ENCODE measurements around the gene RSF1.

RSF1 gene

GRCh38 chr11:77761491-77761890 lies 59.0 kb downstream of the RSF1 start:
- Histone ChIP-seq H4K8ac (ENCODE audit: low read depth, low read length) (no peak overlapping the region), H2BK5ac (ENCODE audit: low read length) (no peak overlapping the region), H3K4ac (ENCODE audit: low read length) (no peak overlapping the region), H2BK120ac (ENCODE audit: low read depth, low read length) (no peak overlapping the region), H3K9ac (ENCODE audit: low read depth, low read length, poor library complexity) (no peak overlapping the region), H3K27ac (replicated peaks; ENCODE audit: low read length) (no peak overlapping the region), H3K23ac (ENCODE audit: low read depth, low read length, poor library complexity) (no peak overlapping the region), H3K27me3 (ENCODE audit: control insufficient read depth in 3 of 3, insufficient read depth in 3 of 3, low read depth in 1 of 3, low read length in 3 of 3) (no peaks in the 10 kb centered on the region), H3K79me1 (ENCODE audit: low read depth, low read length) (peaks cover 6% of the 10 kb centered on the region), H2BK15ac (ENCODE audit: low read length) (no peak overlapping the region), H2AFZ (ENCODE audit: low read length) (no peak overlapping the region), H3K18ac (ENCODE audit: low read length) (no peak overlapping the region), H4K91ac (ENCODE audit: low read depth, low read length, poor library complexity) (no peak overlapping the region), H3K14ac (ENCODE audit: low read length) (no peak overlapping the region), H3K36me3 (replicated peaks in 1 of 2; ENCODE audit: control insufficient read depth in 2 of 2, insufficient read depth in 2 of 2, low read length in 2 of 2) (peaks cover 9 to 73% of the 10 kb centered on the region in 2 donors), H3K9me3 (replicated peaks in 1 of 2; ENCODE audit: control insufficient read depth in 2 of 2, insufficient read depth in 1 of 2, low read depth in 1 of 2, low read length in 2 of 2) (peaks cover 0 to 5% of the 10 kb centered on the region in 2 donors), H2BK12ac (ENCODE audit: low read length) (no peak overlapping the region), H2AK5ac (ENCODE audit: low read depth, low read length) (no peak overlapping the region), H3K4me3 (ENCODE audit: low read length in 2 of 2) (no peak overlapping the region), H3K4me2 (ENCODE audit: insufficient read depth, low read length, poor library complexity, severe bottlenecking) (no peak overlapping the region), H3K4me1 (ENCODE audit: control insufficient read depth in 2 of 2, insufficient read depth in 1 of 2, low read depth in 1 of 2, low read length in 2 of 2) (peaks cover 0 to 2% of the 10 kb centered on the region in 2 donors)
- no CpG with 5 or more reads among the region's 3 CpGs for WGBS, 2 donors (ENCODE audit: extremely low coverage in 2 of 2, insufficient read length in 2 of 2, insufficient replicate concordance in 1 of 2)
- no peak for DNase-seq (ENCODE audit: low spot score)

DNA sequence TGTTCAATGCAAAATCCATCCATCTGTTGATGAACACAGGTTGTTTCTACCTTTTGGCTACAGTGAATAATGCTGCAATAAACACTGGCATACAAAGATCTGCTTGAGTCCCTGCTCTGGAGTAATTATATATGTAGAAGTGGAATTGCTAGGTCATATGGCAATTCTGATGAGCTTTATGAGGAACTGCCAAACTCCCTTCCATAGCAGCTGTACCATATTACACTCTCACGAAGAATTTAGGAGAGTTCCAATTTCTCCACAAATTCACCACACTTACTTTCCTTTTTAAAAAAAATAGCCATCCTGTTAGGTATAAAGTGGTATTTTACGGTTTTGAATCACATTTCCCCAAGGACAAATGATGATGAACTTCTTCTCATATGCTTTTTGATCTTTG lies 62.2 kb downstream of the RSF1 start:
- Histone ChIP-seq H4K91ac (ENCODE audit: low read depth, low read length, poor library complexity) (no peak overlapping the region), H3K18ac (ENCODE audit: low read length) (no peak overlapping the region), H2BK12ac (ENCODE audit: low read length) (no peak overlapping the region), H3K27me3 (ENCODE audit: control insufficient read depth in 3 of 3, insufficient read depth in 3 of 3, low read depth in 1 of 3, low read length in 3 of 3) (no peaks in the 10 kb centered on the region), H3K14ac (ENCODE audit: low read length) (no peak overlapping the region), H2BK15ac (ENCODE audit: low read length) (no peak overlapping the region), H3K9me3 (replicated peaks in 1 of 2; ENCODE audit: control insufficient read depth in 2 of 2, insufficient read depth in 1 of 2, low read depth in 1 of 2, low read length in 2 of 2) (no peaks in the 10 kb centered on the region), H2AFZ (ENCODE audit: low read length) (no peak overlapping the region), H3K4me2 (ENCODE audit: insufficient read depth, low read length, poor library complexity, severe bottlenecking) (no peak overlapping the region), H2AK5ac (ENCODE audit: low read depth, low read length) (no peak overlapping the region), H3K4me3 (ENCODE audit: low read length in 2 of 2) (no peak overlapping the region), H4K8ac (ENCODE audit: low read depth, low read length) (no peak overlapping the region), H3K9ac (ENCODE audit: low read depth, low read length, poor library complexity) (no peak overlapping the region), H3K4ac (ENCODE audit: low read length) (no peak overlapping the region), H2BK120ac (ENCODE audit: low read depth, low read length) (no peak overlapping the region), H3K36me3 (replicated peaks in 1 of 2; ENCODE audit: control insufficient read depth in 2 of 2, insufficient read depth in 2 of 2, low read length in 2 of 2) (peaks cover 8 to 83% of the 10 kb centered on the region in 2 donors), H3K27ac (replicated peaks; ENCODE audit: low read length) (no peak overlapping the region), H3K79me1 (ENCODE audit: low read depth, low read length) (peaks cover 1% of the 10 kb centered on the region), H3K4me1 (ENCODE audit: control insufficient read depth in 2 of 2, insufficient read depth in 1 of 2, low read depth in 1 of 2, low read length in 2 of 2) (no peaks in the 10 kb centered on the region), H3K23ac (ENCODE audit: low read depth, low read length, poor library complexity) (no peak overlapping the region), H2BK5ac (ENCODE audit: low read length) (no peak overlapping the region)
- DNase-seq (ENCODE audit: low spot score) = no peak
- no CpG with 5 or more reads among the region's 2 CpGs for WGBS, 2 donors (ENCODE audit: extremely low coverage in 2 of 2, insufficient read length in 2 of 2, insufficient replicate concordance in 1 of 2)

DNA sequence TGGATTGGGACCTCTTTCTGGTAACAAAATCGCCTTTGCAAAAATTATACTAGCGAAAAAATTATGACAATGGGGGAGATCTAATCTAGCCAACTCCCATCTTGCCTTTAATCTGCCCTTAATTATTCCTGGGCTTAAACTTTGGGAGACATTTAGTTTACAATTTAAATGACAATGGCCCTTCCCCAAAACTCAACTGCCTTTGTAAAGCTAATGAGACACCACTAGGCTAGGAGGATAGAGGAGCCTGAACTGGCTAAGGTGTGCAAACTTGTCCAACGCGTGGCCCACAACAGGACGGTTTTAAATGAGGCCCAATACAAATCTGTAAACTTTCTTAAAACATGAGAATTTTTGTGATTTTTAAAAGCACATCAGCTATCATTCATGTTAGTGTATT lies 67.3 kb downstream of the RSF1 start:
- no peak overlapping the region for H2BK120ac ChIP-seq (ENCODE audit: low read depth, low read length)
- H2AK5ac ChIP-seq (ENCODE audit: low read depth, low read length) = no peak overlapping the region
- H3K4ac ChIP-seq (ENCODE audit: low read length) = no peak overlapping the region
- no peak overlapping the region for H3K14ac ChIP-seq (ENCODE audit: low read length)
- no peaks in the 10 kb centered on the region for H3K9me3 ChIP-seq (replicated peaks in 1 of 2; ENCODE audit: control insufficient read depth in 2 of 2, insufficient read depth in 1 of 2, low read depth in 1 of 2, low read length in 2 of 2)
- no peak overlapping the region for H4K8ac ChIP-seq (ENCODE audit: low read depth, low read length)
- H3K9ac ChIP-seq (ENCODE audit: low read depth, low read length, poor library complexity) = no peak overlapping the region
- no peak overlapping the region for H4K91ac ChIP-seq (ENCODE audit: low read depth, low read length, poor library complexity)
- no peak overlapping the region for H2BK15ac ChIP-seq (ENCODE audit: low read length)
- no peak overlapping the region for H2BK5ac ChIP-seq (ENCODE audit: low read length)
- no peak overlapping the region for H2AFZ ChIP-seq (ENCODE audit: low read length)
- WGBS, 2 donors (ENCODE audit: extremely low coverage in 2 of 2, insufficient read length in 2 of 2, insufficient replicate concordance in 1 of 2) = no CpG with 5 or more reads among the region's 5 CpGs
- no peaks in the 10 kb centered on the region for H3K27me3 ChIP-seq (ENCODE audit: control insufficient read depth in 3 of 3, insufficient read depth in 3 of 3, low read depth in 1 of 3, low read length in 3 of 3)
- peaks cover 2 to 4% of the 10 kb centered on the region in 2 donors for H3K4me1 ChIP-seq (ENCODE audit: control insufficient read depth in 2 of 2, insufficient read depth in 1 of 2, low read depth in 1 of 2, low read length in 2 of 2)
- no peak overlapping the region for H3K4me2 ChIP-seq (ENCODE audit: insufficient read depth, low read length, poor library complexity, severe bottlenecking)
- DNase-seq (ENCODE audit: low spot score) = no peak
- H3K36me3 ChIP-seq (replicated peaks in 1 of 2; ENCODE audit: control insufficient read depth in 2 of 2, insufficient read depth in 2 of 2, low read length in 2 of 2) = peaks cover 4 to 44% of the 10 kb centered on the region in 2 donors
- no peak overlapping the region for H3K18ac ChIP-seq (ENCODE audit: low read length)
- no peak overlapping the region for H3K27ac ChIP-seq (replicated peaks; ENCODE audit: low read length)
- H3K79me1 ChIP-seq (ENCODE audit: low read depth, low read length) = peaks cover 1% of the 10 kb centered on the region
- H3K23ac ChIP-seq (ENCODE audit: low read depth, low read length, poor library complexity) = no peak overlapping the region
- no peak overlapping the region for H3K4me3 ChIP-seq (ENCODE audit: low read length in 2 of 2)
- no peak overlapping the region for H2BK12ac ChIP-seq (ENCODE audit: low read length)

GRCh38 chr11:77752516-77752915 lies 68.0 kb downstream of the RSF1 start:
- H3K27ac ChIP-seq (replicated peaks; ENCODE audit: low read length) = no peak overlapping the region
- no peak overlapping the region for H3K4me3 ChIP-seq (ENCODE audit: low read length in 2 of 2)
- no CpG with 5 or more reads among the region's 3 CpGs for WGBS, 2 donors (ENCODE audit: extremely low coverage in 2 of 2, insufficient read length in 2 of 2, insufficient replicate concordance in 1 of 2)

More at GRCh38 chr11:77752516-77752915, 68.0 kb downstream of the RSF1 start:
- H3K36me3 ChIP-seq (replicated peaks in 1 of 2; ENCODE audit: control insufficient read depth in 2 of 2, insufficient read depth in 2 of 2, low read length in 2 of 2) = peaks cover 4 to 37% of the 10 kb centered on the region in 2 donors
- no peaks in the 10 kb centered on the region for H3K27me3 ChIP-seq (ENCODE audit: control insufficient read depth in 3 of 3, insufficient read depth in 3 of 3, low read depth in 1 of 3, low read length in 3 of 3)
- no peak overlapping the region for H3K18ac ChIP-seq (ENCODE audit: low read length)
- no peak overlapping the region for H3K9ac ChIP-seq (ENCODE audit: low read depth, low read length, poor library complexity)
- H2BK120ac ChIP-seq (ENCODE audit: low read depth, low read length) = no peak overlapping the region
- no peak overlapping the region for H2AFZ ChIP-seq (ENCODE audit: low read length)
- H3K4ac ChIP-seq (ENCODE audit: low read length) = no peak overlapping the region
- H3K9me3 ChIP-seq (replicated peaks in 1 of 2; ENCODE audit: control insufficient read depth in 2 of 2, insufficient read depth in 1 of 2, low read depth in 1 of 2, low read length in 2 of 2) = no peaks in the 10 kb centered on the region
- H3K4me1 ChIP-seq (ENCODE audit: control insufficient read depth in 2 of 2, insufficient read depth in 1 of 2, low read depth in 1 of 2, low read length in 2 of 2) = peaks cover 2 to 4% of the 10 kb centered on the region in 2 donors
- H3K23ac ChIP-seq (ENCODE audit: low read depth, low read length, poor library complexity) = no peak overlapping the region
- H4K8ac ChIP-seq (ENCODE audit: low read depth, low read length) = no peak overlapping the region
- no peak overlapping the region for H2AK5ac ChIP-seq (ENCODE audit: low read depth, low read length)
- H2BK15ac ChIP-seq (ENCODE audit: low read length) = no peak overlapping the region
- H3K79me1 ChIP-seq (ENCODE audit: low read depth, low read length) = peaks cover 1% of the 10 kb centered on the region
- no peak overlapping the region for H2BK12ac ChIP-seq (ENCODE audit: low read length)
- no peak for DNase-seq (ENCODE audit: low spot score)
- H2BK5ac ChIP-seq (ENCODE audit: low read length) = no peak overlapping the region
- no peak overlapping the region for H3K14ac ChIP-seq (ENCODE audit: low read length)
- H4K91ac ChIP-seq (ENCODE audit: low read depth, low read length, poor library complexity) = no peak overlapping the region
- no peak overlapping the region for H3K4me2 ChIP-seq (ENCODE audit: insufficient read depth, low read length, poor library complexity, severe bottlenecking)
